HG03159 (cell line): ENCODE data around the gene HSPA14.
"Not testable (repeated sequence)": the region's sequence is repeated elsewhere in the genome, so short reads cannot be mapped to it uniquely, and the experiment has no call there.

Experiments
- ATAC-seq: cut with Tn5 transposase; IDR thresholded peaks from one replicate; pipeline ENCODE4 v1.9.1; 2021; ENCODE audit warnings: mild to moderate bottlenecking, moderate library complexity; ENCODE audit not compliant: unreplicated experiment

HSPA14 gene

GRCh38 chr10:14836208-14836607 lies 1.9 kb upstream of the HSPA14 start:
- ATAC-seq = no peak

DNA sequence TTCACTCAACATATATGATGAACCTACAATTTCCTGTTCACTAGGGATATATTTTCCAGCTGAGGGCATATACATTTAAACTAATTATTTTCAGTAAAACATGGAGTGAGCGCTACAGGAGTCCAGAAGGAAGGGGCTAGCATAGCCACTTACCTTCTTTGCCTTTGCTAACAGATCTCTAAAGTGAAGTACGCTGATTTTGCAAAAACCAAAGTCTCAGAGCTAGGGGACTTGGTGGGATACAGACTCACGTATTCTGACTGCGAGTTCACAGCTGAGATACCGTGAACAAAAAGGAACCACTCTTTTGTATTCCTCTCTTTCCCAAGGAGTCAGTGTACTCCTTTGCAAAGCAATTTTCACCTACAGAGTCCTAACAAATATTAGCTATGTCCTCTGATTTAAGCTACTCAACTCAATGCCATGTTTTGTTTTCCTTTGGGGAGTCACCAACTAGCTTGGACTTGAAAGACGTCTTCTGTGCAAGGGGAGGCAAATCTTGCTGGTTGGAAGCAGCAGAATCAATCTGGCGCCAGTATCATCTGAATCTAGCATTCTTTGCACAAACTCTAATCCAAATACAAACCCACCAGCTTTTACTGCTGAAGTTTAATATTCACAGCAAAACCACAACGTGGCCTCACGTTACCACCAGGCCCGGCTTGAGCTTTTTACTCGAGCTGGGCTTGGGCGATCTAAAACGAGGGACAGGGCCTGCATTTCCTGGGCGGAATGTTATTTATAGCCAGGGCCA lies 926 bp upstream of the HSPA14 start:
- no peak for ATAC-seq

DNA sequence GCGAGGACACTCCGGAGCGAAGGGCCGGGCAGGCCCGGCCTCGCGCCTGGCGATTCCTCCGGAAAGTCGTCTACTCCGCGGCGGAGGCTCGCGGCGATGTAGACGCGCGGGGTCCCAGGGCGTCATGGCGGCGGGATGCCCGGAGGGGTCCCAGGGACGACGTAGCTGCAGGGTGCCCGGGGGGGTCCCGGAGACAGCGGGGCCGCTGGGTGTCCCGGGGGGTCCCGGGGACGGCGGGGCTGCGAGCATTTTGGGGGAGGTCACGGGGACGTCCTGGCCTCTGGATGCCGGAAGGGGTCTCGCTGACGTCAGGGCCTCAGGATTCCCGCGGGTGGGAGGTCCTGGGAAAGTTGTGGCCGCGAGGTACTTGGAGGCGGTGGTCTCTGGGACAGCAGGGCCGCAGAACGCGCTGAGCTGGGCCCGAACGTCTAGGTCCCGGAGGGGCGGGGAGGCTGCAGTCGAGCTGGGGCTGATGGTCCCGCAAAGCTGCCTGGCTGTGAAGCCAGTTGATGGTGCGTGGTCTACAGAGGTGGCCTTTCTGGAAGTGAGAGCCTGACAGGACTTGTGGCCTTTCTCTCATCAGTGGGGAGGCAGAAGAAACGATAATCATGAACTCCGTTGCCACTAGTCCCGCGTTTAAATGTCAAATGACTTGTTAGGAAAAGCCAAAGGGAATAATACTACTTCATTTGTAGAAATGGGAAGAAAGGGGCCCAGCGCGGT lies 637 bp downstream of the HSPA14 start:
- peak; percentile 13 for ATAC-seq

DNA sequence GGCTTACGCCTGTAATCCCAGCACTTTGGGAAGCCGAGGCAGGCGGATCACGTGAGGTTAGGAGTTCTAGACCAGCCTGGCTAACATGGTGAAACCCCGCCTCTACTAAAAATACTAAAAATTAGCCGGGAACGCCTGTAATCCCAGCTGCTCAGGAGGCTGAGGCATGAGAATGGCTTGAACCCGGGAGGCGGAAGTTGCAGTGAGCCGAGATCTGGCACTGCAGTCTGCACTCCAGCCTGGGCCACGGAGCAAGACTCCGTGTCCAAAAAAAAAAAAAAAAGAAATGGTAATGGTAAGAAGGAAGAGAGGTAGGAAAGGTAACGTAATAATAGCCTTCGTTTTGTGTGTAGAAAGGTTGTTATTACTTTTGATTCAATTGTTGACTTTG lies 1.2 kb downstream of the HSPA14 start:
- ATAC-seq = no peak

DNA sequence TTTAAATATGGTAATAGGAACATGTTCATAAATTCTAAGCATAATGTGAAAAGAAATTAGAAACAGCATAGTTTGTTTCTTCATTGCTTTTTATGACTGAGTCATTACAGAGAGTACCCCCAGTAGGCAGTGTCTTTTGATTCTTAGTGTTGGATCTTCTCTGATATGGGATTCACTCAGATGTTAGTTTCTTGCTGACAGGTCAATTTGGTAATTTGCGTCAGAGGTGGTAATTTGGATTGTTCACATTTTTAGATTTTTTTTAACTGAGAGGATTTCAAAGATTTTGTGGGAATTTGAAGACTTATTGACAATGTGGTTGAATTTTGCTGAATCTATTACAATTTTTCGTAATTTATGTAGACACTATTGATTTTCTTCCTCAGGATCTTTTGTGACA lies 2.1 kb downstream of the HSPA14 start:
- ATAC-seq = no peak

DNA sequence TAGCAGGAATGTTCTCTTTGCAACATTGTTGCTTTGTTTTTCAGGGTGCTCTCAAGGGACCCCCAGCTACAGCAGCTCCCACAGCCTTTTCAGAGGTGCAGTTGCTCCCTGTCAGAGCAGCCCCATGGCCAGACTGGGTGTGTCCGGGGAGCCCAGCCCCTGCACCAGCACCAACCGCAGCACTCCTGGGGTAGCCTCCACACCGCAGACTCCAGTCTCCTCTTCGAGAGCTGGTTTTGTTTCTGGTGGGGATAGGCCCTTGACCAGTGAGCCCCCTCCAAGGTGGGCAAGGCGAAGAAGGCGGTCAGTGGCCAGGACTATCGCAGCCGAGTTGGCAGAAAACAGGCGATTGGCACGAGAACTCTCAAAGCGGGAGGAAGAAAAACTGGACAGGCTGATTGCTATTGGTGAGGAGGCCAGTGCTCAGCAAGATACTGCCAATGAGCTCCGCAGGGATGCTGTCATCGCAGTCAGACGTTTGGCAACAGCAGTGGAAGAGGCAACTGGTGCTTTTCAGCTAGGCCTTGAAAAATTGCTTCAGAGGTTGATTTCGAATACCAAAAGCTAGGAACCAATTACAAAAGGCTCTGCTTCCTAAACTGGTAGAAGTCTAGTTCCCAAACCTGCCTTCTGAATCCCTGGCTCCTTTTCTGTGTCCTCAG lies 5.4 kb downstream of the HSPA14 start:
- ATAC-seq = no peak

DNA sequence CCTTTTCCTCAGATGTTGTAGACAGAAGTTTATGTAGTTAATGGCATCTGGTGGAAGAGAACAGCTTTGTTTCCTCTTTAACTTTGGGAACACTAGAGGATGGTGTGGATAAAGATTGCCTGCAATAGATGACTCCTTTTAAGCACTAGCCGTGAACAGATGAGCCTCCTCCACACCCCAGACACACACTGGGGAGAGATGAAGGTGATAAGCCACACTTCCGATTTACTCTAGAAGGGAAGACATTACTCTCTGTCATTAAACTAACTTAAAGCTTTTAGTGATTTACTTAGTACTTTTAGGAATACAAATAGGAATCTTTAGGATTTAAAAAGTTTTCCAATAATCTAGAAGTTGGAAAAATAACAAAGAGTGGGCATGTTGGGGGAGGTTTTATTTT lies 6.8 kb downstream of the HSPA14 start:
- ATAC-seq = no peak

- no peak for ATAC-seq
These were observed 14.1 kb downstream of the HSPA14 start for GRCh38 chr10:14852236-14852635.

- ATAC-seq = no peak
These were observed 17.3 kb downstream of the HSPA14 start for GRCh38 chr10:14855453-14855852.

- no peak for ATAC-seq
These were observed 20.3 kb downstream of the HSPA14 start for GRCh38 chr10:14858338-14858960.

- no peak for ATAC-seq
These were observed 20.9 kb downstream of the HSPA14 start for GRCh38 chr10:14859043-14859442.

DNA sequence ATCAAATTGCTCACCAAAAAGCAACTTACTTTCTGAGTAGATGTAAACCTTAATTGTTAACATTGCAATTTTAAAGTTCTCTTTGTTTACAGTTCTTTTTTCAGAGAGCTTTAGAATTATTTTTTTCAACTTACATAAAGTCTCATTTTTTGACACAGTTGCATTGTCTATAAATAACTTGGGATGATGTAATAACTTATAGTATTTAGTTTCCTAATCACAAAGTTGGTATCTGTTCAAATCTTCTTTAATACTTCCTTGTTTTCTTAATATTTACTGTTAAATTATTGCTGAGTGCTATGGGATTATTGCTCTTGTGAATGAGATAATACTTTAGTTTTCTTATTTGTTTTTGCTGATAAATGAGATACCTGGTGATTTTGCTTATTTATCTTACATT lies 21.7 kb downstream of the HSPA14 start:
- ATAC-seq = no peak

GRCh38 chr10:14860791-14861190 lies 22.7 kb downstream of the HSPA14 start:
- no peak for ATAC-seq

- ATAC-seq = not testable (repeated sequence)
These were observed 26.4 kb downstream of the HSPA14 start for GRCh38 chr10:14864466-14864865.

GRCh38 chr10:14864871-14865270 lies 26.8 kb downstream of the HSPA14 start:
- ATAC-seq = not testable (repeated sequence)

DNA sequence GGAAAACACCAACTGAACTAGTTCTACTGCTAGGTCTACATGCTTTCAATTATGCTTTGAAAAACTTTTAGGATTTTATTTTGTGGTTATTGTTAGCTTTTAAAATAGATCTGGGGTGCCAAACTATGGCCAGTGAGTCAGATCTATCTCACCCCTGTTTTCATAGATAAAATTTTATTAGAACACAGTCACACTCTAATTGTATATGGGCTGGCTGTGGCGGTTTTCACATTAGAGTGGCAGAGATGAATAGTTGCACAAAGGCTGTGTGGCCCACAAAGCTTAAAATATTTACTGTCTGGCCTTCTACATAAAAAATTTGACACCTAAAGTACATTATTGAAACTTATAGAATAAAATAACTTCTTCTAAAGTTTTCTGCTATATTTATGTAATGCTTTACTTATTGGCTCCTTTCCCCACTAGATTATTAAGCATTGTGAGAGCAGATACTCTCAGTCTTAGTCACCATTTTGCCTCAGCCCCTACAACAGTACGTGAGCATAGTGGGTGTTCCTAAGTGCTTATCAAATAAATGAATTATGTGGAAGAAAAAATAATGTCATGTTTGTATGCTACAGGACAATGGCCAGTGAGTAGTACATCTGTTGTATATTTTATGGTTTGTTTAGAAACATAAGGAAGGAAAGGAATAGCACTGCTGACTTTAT lies 35.1 kb downstream of the HSPA14 start:
- peak; percentile 57 for ATAC-seq

DNA sequence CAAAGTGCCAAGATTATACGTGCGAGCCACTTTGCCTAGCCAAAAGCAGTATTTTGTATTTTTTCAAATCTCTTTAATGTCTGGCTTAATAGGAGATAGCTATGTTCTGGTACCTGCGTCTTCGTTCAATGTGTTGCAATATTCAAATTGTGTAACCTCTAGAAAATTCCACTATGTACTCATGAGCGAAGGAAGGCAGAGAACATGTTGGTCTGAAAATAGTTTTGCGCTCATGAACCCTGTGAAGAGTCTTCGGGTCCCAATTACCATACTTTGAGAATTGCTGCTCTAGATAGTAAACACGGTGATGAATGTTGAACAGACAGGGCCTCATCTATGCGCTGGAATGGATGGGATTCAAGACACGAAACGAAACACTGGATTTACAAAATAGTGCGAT lies 37.8 kb downstream of the HSPA14 start:
- no peak for ATAC-seq

GRCh38 chr10:14876764-14877163 lies 38.7 kb downstream of the HSPA14 start:
- no peak for ATAC-seq

DNA sequence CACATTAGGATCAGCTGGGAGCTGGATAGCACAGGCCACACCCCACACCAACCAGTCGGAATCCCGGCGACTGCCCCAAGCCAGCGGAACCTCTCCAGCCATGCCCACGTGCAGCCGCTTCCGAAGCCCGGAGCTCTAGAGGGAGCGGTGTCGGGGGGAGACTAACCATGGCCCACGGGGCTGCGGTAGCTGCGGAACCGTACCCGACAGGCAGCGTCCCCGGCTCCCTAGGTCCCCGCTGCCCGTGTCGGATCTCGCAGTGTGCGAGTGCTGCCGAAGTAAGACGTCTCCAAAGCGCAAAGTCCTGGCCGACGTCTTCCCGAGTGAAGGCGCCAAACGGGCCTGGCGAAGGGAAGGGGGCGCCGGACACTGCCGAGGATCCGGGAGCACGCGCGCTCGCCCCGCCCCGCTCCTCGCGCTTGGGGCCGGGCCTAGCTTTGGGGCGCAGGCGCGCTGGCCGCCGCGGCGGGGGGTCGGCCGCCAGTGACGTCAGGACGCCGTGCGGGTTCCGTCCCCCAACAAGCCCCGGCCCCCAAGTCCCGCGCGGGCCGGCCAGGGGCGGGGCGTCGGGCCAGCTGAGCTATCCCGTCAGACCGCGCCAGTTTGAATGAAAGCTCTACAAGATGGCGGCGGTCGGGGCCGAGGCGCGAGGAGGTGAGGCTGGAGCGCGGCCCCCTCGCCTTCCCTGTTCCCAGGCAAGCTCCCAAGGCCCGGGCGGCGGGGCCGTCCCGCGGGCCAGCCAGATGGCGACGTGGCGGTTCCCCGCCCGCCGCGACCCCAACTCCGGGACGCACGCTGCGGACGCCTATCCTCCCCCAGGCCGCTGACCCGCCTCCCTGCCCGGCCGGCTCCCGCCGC lies 40.4 kb downstream of the HSPA14 start, which contains the start of gene SUV39H2:
SUV39H2 (plus strand) TSS at position 601 of the 858 bp plus-strand sequence; CDS start at position 624, 23 bp downstream.
- peak; percentile 89 for ATAC-seq
